Activated B cell treated with CpG ODN at 0.5 μM for 24 hours (primary cell): ENCODE data around the gene QTRT2. TPM values are rescaled to one million over a fixed set of nuclear protein-coding genes. Genes with fewer than 3 reads are reported as not detected.

Experiments
- ATAC-seq: fragments of 200-7000 bp; cut with Tn5 transposase; one replicate; pipeline ENCODE4 v1.10.0; 2021; ENCODE audit warnings: low read depth, mild to moderate bottlenecking, moderate library complexity
- CTCF ChIA-PET: fragments of 350-600 bp; sonication (Branson Sonifier 250); formaldehyde crosslinking; loops from one replicate; lab custom pipeline; 2021; ENCODE audit warnings: antibody characterized with exemption; lab: Charles Lee
- POLR2A ChIA-PET: fragments of 350-600 bp; sonication (Branson Sonifier 250); formaldehyde crosslinking; loops from one replicate; lab custom pipeline; 2021; ENCODE audit warnings: antibody characterized with exemption; lab: Charles Lee
- DNase-seq: peaks from one replicate; pipeline ENCODE4 v3.0.0; 2022
- H3K27ac Mint-ChIP-seq: one replicate; pipeline ENCODE4 v1.8.0; 2020; ENCODE audit warnings: mixed read lengths
- H3K27me3 Mint-ChIP-seq: one replicate; pipeline ENCODE4 v1.8.0; 2021; ENCODE audit warnings: mixed read lengths
- H3K36me3 Mint-ChIP-seq: one replicate; pipeline ENCODE4 v1.8.0; 2021; ENCODE audit warnings: low read depth, mixed read lengths
- H3K4me1 Mint-ChIP-seq: one replicate; pipeline ENCODE4 v1.8.0; 2021; ENCODE audit warnings: mixed read lengths
- H3K4me3 Mint-ChIP-seq: one replicate; pipeline ENCODE4 v1.8.0; 2020; ENCODE audit warnings: mild to moderate bottlenecking, mixed read lengths
- H3K9me3 Mint-ChIP-seq: one replicate; pipeline ENCODE4 v1.8.0; 2020; ENCODE audit warnings: mixed read lengths
- CTCF ChIP-seq: fragments of 200-600 bp; IDR thresholded peaks from one replicate; pipeline ENCODE4 v1.8.0; 2022; ENCODE audit warnings: antibody characterized with exemption, mild to moderate bottlenecking
- intact Hi-C: fragments of 100-400 bp; cut with micrococcal nuclease; formaldehyde crosslinking; loops from one replicate; pipeline ENCODE4 v1.15.1; 2024
- total RNA-seq: library from RNA; stranded (reverse); gene quantifications from 2 replicates; pipeline ENCODE4 v1.2.3, GENCODE V29; 2022

QTRT2 gene
- total RNA-seq, 1 donor from 2014 or later, result 75.5 TPM

DNA sequence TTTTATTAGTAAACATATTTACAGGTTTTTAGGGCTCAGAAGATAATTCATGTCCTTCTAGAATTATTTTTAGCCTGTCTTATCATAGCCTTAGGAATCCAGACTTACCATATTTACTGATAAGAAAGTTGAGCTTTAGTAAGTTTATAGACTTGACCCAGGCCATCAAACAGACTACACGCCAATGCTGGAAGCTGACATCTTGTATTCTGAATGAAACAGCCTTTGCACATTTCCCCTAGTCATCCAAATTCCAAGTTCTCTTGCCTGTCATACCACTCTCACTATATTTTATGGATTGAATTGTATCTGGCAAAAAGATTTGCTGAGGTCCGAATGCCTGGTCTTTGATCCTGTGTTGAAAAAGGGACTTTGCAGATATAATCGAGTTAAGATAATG lies 63.7 kb downstream of the QTRT2 start:
- ATAC-seq, result no peak

DNA sequence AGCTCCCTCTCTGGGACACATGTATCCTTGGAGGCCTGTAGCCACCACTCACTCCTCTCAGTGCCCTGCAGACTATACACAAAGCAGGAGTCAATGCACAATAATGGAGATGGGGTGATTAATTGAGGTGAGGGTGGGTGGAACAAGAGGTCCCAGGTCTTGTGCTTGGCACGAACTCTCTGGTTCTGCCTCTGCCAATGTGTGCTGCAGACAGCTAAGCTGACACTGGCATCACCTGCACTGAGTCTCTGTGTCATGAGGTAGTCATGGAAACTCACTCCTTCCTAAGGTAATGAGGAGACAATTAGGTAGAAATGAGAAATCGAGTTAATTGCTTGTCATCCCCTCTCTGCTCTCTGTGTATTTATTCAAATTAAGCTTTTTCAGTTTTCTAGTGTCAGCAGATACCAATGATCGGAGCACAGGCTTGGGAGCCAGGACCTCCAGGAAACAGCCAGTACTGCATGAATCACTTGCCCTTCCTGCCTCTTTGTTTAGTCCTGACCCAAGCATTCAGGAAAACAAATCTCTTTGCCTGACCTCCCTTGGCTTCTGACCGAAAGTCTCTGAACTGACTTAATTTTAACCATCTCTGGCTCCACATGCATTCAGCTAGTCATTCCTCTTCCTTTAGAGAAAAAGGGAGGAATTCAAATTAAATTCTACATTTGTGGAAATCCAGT lies 65.6 kb downstream of the QTRT2 start:
- CTCF ChIA-PET, result no interaction called here
- no peaks in the 10 kb centered on the region for H3K27me3 Mint-ChIP-seq
- no peaks in the 10 kb centered on the region for H3K4me1 Mint-ChIP-seq
- DNase-seq (no peak), ATAC-seq (no peak)
- no peak overlapping the region for H3K27ac Mint-ChIP-seq
- intact Hi-C loops, result no loop called here
- POLR2A ChIA-PET, result no interaction called here
- H3K4me3 Mint-ChIP-seq, result no peak overlapping the region
- no peaks in the 10 kb centered on the region for H3K36me3 Mint-ChIP-seq
- no peak for TF ChIP-seq CTCF
- no peaks in the 10 kb centered on the region for H3K9me3 Mint-ChIP-seq

More for the DNA sequence above, 63.7 kb downstream of the QTRT2 start:
- H3K4me1 Mint-ChIP-seq, result no peaks in the 10 kb centered on the region
- CTCF ChIA-PET, result interaction anchor here (0.6 kb wide), 1 partner anchor 396 kb away, joined by 3 read pairs; no protein-coding TSS in a partner anchor
- H3K36me3 Mint-ChIP-seq, result no peaks in the 10 kb centered on the region
- H3K27ac Mint-ChIP-seq, result no peak overlapping the region
- no peaks in the 10 kb centered on the region for H3K27me3 Mint-ChIP-seq
- intact Hi-C loops, result no loop called here
- no peak for TF ChIP-seq CTCF
- POLR2A ChIA-PET, result no interaction called here
- no peaks in the 10 kb centered on the region for H3K9me3 Mint-ChIP-seq
- no peak for DNase-seq
- no peak overlapping the region for H3K4me3 Mint-ChIP-seq

DNA sequence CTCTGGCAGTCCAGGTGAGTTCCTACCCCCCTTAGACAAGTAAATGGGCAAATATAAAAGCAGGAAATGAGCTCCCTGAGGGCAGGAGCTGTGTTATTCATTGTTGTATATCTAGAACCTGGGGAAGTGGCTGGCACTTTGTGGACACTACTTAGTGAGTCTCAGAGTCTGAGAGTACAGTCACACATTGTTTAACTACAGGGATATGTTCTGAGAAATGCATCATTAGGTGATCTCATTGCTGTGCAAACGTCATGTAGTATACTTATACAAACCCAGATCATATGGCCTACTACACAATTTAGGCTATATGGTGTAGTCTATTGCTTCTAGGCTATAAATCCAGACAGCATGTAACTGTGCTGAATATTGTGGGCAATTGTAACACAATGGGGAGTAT lies 69.9 kb downstream of the QTRT2 start:
- TF ChIP-seq CTCF, result no peak
- no peak overlapping the region for H3K27ac Mint-ChIP-seq
- H3K27me3 Mint-ChIP-seq, result no peaks in the 10 kb centered on the region
- ChIA-PET POLR2A (no interaction called here), CTCF (no interaction called here)
- intact Hi-C loops, result no loop called here
- DNase-seq (no peak), ATAC-seq (no peak)
- no peaks in the 10 kb centered on the region for H3K4me1 Mint-ChIP-seq
- no peaks in the 10 kb centered on the region for H3K9me3 Mint-ChIP-seq
- no peak overlapping the region for H3K4me3 Mint-ChIP-seq
- no peaks in the 10 kb centered on the region for H3K36me3 Mint-ChIP-seq

DNA sequence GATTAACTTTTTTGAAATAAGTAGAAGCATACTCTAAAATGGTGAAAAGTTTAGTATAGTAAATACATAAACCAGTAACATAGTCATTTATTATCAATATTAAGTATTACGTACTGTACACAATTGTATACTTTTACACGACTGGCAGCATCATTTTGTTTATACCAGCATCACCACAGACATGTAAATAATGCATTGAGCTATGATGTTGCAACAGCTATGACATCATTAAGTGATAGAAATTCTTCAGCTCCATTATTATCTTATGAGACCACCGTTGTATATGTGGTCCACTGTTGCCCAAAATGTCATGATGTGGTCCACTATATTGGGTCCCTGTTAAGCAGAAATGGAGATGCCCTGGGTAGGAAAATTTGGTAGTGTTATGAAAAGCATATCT lies 71.0 kb downstream of the QTRT2 start:
- POLR2A ChIA-PET, result no interaction called here
- Mint-ChIP-seq H3K27ac (no peak overlapping the region), H3K4me1 (no peaks in the 10 kb centered on the region), H3K4me3 (no peak overlapping the region), H3K36me3 (no peaks in the 10 kb centered on the region), H3K27me3 (no peaks in the 10 kb centered on the region), H3K9me3 (no peaks in the 10 kb centered on the region)
- CTCF ChIA-PET, result no interaction called here
- no peak for TF ChIP-seq CTCF
- DNase-seq (no peak), ATAC-seq (no peak)
- intact Hi-C loops, result no loop called here

GRCh38 chr3:114128231-114128630 lies 71.7 kb downstream of the QTRT2 start:
- ChIA-PET CTCF (interaction anchor here (1.2 kb wide), 1 partner anchor 13 kb away, joined by 3 read pairs; no protein-coding TSS in a partner anchor), POLR2A (no interaction called here)
- Mint-ChIP-seq H3K27ac (no peak overlapping the region), H3K4me3 (no peak overlapping the region), H3K27me3 (no peaks in the 10 kb centered on the region), H3K36me3 (no peaks in the 10 kb centered on the region), H3K4me1 (no peaks in the 10 kb centered on the region), H3K9me3 (no peaks in the 10 kb centered on the region)
- ATAC-seq, result no peak
- DNase-seq, result no peak
- TF ChIP-seq CTCF, result no peak
- intact Hi-C loops, result no loop called here
